Femur (tissue), 1 donor: ENCODE data around the gene EEF1A2.
A peak's percentile ranks its signal among the peaks of the same experiment; 100 is the strongest.

Experiments used
- DNase-seq: peaks from one replicate; pipeline ENCODE4 v3.0.0-alpha.2; 2017

EEF1A2 gene

GRCh38 chr20:63497946-63498935, 642 bp downstream of the EEF1A2 start:
- no peak for DNase-seq

- DNase-seq = no peak
Observed at GRCh38 chr20:63497138-63497945, 1.5 kb downstream of the EEF1A2 start.

- DNase-seq = no peak
Observed at GRCh38 chr20:63496596-63497120, 2.2 kb downstream of the EEF1A2 start.

GRCh38 chr20:63495741-63496595, 2.9 kb downstream of the EEF1A2 start:
- peak; percentile 73 for DNase-seq

- DNase-seq = no peak
Observed at GRCh38 chr20:63495167-63495720, 3.6 kb downstream of the EEF1A2 start.

- no peak for DNase-seq
Observed at GRCh38 chr20:63494420-63495166, 4.3 kb downstream of the EEF1A2 start.

GRCh38 chr20:63494084-63494419, 4.8 kb downstream of the EEF1A2 start:
- DNase-seq = no peak

- DNase-seq = no peak
Observed at GRCh38 chr20:63493563-63494020, 5.3 kb downstream of the EEF1A2 start.

GRCh38 chr20:63492982-63493381, 5.9 kb downstream of the EEF1A2 start:
- no peak for DNase-seq

GRCh38 chr20:63492518-63492917, 6.4 kb downstream of the EEF1A2 start:
- DNase-seq = no peak

- no peak for DNase-seq
Observed at GRCh38 chr20:63491635-63492230, 7.2 kb downstream of the EEF1A2 start.

GRCh38 chr20:63491078-63491477, 7.8 kb downstream of the EEF1A2 start:
- DNase-seq = no peak

GRCh38 chr20:63490416-63490815, 8.5 kb downstream of the EEF1A2 start:
- DNase-seq = no peak

- no peak for DNase-seq
Observed at GRCh38 chr20:63488315-63489251, 10.3 kb downstream of the EEF1A2 start.

GRCh38 chr20:63487781-63488241, 11.1 kb downstream of the EEF1A2 start:
- DNase-seq = no peak

- no peak for DNase-seq
Observed at GRCh38 chr20:63487116-63487764, 11.6 kb downstream of the EEF1A2 start.

- no peak for DNase-seq
Observed at GRCh38 chr20:63486300-63486855, 12.5 kb downstream of the EEF1A2 start.

- no peak for DNase-seq
Observed at GRCh38 chr20:63484651-63485403, 14.1 kb downstream of the EEF1A2 start.
